Measurements from ENCODE around the gene COL9A3. TPM values are rescaled to one million over a fixed set of nuclear protein-coding genes. Genes with fewer than 3 reads are reported as not detected.
"Not testable (repeated sequence)": the region's sequence is repeated elsewhere in the genome, so short reads cannot be mapped to it uniquely, and the experiment has no call there.

The COL9A3 gene
- total RNA-seq, 4 donors from 2014 or later, result 8.8 to 29.9 (median 14.3) TPM

- no peaks in the 10 kb centered on the region for H3K27me3 ChIP-seq
- ATAC-seq, result no peak
- H3K9me3 ChIP-seq, result no peaks in the 10 kb centered on the region
- 97 to 100% methylated on average over 1 to 4 of the region's 8 CpGs for WGBS, 2 donors (ENCODE audit: low coverage in 1 of 2)
- peaks cover 0 to 64% of the 10 kb centered on the region in 2 donors for H3K36me3 ChIP-seq
- H3K4me1 ChIP-seq, result no peaks in the 10 kb centered on the region
- no peak overlapping the region for H3K27ac ChIP-seq
- TF ChIP-seq POLR2A (IDR thresholded peaks at IDR 0.05), result no peak
- TF ChIP-seq EP300 (IDR thresholded peaks at IDR 0.05), result no peak
- TF ChIP-seq POLR2AphosphoS5 (IDR thresholded peaks at IDR 0.05), result no peak
- no peak for TF ChIP-seq CTCF (IDR thresholded peaks at IDR 0.05)
- no peak overlapping the region for H3K4me3 ChIP-seq
These were observed 35.3 kb downstream of the COL9A3 start for GRCh38 chr20:62852196-62852595.

GRCh38 chr20:62852841-62853240, 36.0 kb downstream of the COL9A3 start:
- Histone ChIP-seq H3K27ac (no peak overlapping the region), H3K27me3 (no peaks in the 10 kb centered on the region), H3K4me1 (no peaks in the 10 kb centered on the region), H3K36me3 (peaks cover 0 to 69% of the 10 kb centered on the region in 2 donors), H3K9me3 (no peaks in the 10 kb centered on the region), H3K4me3 (no peak overlapping the region)
- WGBS, 2 donors (ENCODE audit: low coverage in 1 of 2), result 90 to 100% methylated on average over 1 to 2 of the region's 12 CpGs
- TF ChIP-seq CTCF (IDR thresholded peaks at IDR 0.05) (no peak), POLR2AphosphoS5 (IDR thresholded peaks at IDR 0.05) (no peak), POLR2A (IDR thresholded peaks at IDR 0.05) (no peak), EP300 (IDR thresholded peaks at IDR 0.05) (no peak)
- ATAC-seq, result no peak

GRCh38 chr20:62853304-62853703, 36.5 kb downstream of the COL9A3 start:
- not testable (repeated sequence) for H3K9me3 ChIP-seq, H3K27ac ChIP-seq, ATAC-seq, H3K4me3 ChIP-seq, H3K4me1 ChIP-seq, H3K27me3 ChIP-seq
- H3K36me3 ChIP-seq, result peaks cover 0 to 73% of the 10 kb centered on the region in 2 donors
- 83 to 93% methylated on average over 2 to 4 of the region's 6 CpGs for WGBS, 2 donors (ENCODE audit: low coverage in 1 of 2)

GRCh38 chr20:62854121-62854520, 37.3 kb downstream of the COL9A3 start:
- peaks cover 0 to 74% of the 10 kb centered on the region in 2 donors for H3K36me3 ChIP-seq
- no peaks in the 10 kb centered on the region for H3K27me3 ChIP-seq
- ATAC-seq, result no peak
- no peaks in the 10 kb centered on the region for H3K9me3 ChIP-seq
- TF ChIP-seq EP300 (IDR thresholded peaks at IDR 0.05) (no peak), CTCF (IDR thresholded peaks at IDR 0.05) (no peak), POLR2AphosphoS5 (IDR thresholded peaks at IDR 0.05) (no peak), POLR2A (IDR thresholded peaks at IDR 0.05) (no peak)
- no peak overlapping the region for H3K4me3 ChIP-seq
- H3K27ac ChIP-seq, result no peak overlapping the region
- WGBS, 2 donors (ENCODE audit: low coverage in 1 of 2), result 92 to 100% methylated on average over 2 to 10 of the region's 13 CpGs
- peaks cover 0 to 2% (median 0%) of the 10 kb centered on the region in 3 donors for H3K4me1 ChIP-seq

- no peak for ATAC-seq
- TF ChIP-seq CTCF (IDR thresholded peaks at IDR 0.05), result no peak
- TF ChIP-seq POLR2A (IDR thresholded peaks at IDR 0.05), result no peak
- no peak for TF ChIP-seq EP300 (IDR thresholded peaks at IDR 0.05)
- TF ChIP-seq POLR2AphosphoS5 (IDR thresholded peaks at IDR 0.05), result no peak
- H3K4me3 ChIP-seq, result no peak overlapping the region
- H3K27ac ChIP-seq, result no peak overlapping the region
- H3K36me3 ChIP-seq, result peaks cover 0 to 73% of the 10 kb centered on the region in 2 donors
- H3K27me3 ChIP-seq, result no peaks in the 10 kb centered on the region
- no peaks in the 10 kb centered on the region for H3K9me3 ChIP-seq
- peaks cover 0 to 12% (median 1%) of the 10 kb centered on the region in 3 donors for H3K4me1 ChIP-seq
- WGBS, 2 donors (ENCODE audit: low coverage in 1 of 2), result 88 to 100% methylated on average over 3 to 4 of the region's 5 CpGs
These were observed 38.3 kb downstream of the COL9A3 start for GRCh38 chr20:62855120-62855519.
